ENCODE results near the gene SLC15A1. TPM values are rescaled to one million over a fixed set of nuclear protein-coding genes. Genes with fewer than 3 reads are reported as not detected.

The SLC15A1 gene
- total RNA-seq, 4 donors from 2014 or later: 0.19 to 5.3 (median 2.3) TPM

DNA sequence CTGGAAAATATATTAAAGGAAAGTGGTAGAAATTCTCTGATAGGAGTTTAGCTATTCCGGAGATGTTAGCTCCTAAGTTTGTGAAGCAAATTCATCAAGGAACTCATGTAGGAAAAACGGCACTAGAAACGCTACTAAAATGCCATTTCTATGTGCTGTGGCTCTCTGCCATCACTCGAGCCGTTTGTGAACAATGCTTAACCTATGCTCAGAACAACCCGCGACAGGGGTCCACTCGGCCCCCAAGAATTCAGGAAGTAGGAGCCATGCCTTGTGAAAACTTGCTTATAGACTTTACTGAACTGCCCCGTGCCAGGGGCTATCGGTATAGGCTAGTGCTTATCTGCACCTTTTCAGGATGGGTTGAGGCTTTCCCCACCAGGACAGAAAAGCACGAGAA is 14.2 kb upstream of the SLC15A1 start:
- intact Hi-C loops (cut with DNase I): no loop called here
- peaks cover 0 to 18% (median 0%) of the 10 kb centered on the region in 4 donors for H3K27me3 ChIP-seq
- H3K36me3 ChIP-seq: no peaks in the 10 kb centered on the region
- H3K9me3 ChIP-seq: no peaks in the 10 kb centered on the region
- no peak for DNase-seq
- no peak overlapping the region for H3K4me3 ChIP-seq
- 61 to 70% methylated on average over 11 of the region's 11 CpGs for WGBS, 2 donors
- TF ChIP-seq CTCF (IDR thresholded peaks at IDR 0.05): no peak
- TF ChIP-seq POLR2A (IDR thresholded peaks at IDR 0.05): no peak
- H3K4me1 ChIP-seq: peaks cover 0 to 5% (median 0%) of the 10 kb centered on the region in 3 donors
- no peak overlapping the region for H3K27ac ChIP-seq

DNA sequence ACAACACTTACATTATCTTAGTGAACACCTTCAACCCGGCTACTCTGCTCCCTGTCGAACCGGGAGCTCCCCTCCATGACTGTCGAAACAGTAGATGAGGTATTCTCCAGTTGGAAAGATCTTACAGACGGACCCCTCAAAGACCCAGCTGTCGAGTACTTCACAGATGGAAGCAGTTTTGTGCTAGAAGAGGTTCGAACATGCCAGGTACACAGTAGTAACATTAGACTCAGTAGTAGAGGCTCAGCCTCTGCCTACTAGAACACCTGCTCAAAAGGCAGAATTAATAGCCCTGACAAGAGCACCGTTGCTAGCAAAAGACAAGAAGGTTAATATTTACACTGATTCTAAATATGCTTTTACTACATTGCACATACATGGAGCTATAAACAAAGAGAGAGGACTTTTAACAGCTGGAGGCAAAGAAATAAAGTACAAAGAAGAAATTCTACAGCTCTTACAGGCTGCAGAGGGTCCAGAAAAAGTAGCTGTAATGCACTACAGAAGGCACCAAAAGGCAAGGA is 13.6 kb upstream of the SLC15A1 start:
- intact Hi-C loops (cut with DNase I): no loop called here
- TF ChIP-seq CTCF (IDR thresholded peaks at IDR 0.05): no peak
- no peak for TF ChIP-seq POLR2A (IDR thresholded peaks at IDR 0.05)

DNA sequence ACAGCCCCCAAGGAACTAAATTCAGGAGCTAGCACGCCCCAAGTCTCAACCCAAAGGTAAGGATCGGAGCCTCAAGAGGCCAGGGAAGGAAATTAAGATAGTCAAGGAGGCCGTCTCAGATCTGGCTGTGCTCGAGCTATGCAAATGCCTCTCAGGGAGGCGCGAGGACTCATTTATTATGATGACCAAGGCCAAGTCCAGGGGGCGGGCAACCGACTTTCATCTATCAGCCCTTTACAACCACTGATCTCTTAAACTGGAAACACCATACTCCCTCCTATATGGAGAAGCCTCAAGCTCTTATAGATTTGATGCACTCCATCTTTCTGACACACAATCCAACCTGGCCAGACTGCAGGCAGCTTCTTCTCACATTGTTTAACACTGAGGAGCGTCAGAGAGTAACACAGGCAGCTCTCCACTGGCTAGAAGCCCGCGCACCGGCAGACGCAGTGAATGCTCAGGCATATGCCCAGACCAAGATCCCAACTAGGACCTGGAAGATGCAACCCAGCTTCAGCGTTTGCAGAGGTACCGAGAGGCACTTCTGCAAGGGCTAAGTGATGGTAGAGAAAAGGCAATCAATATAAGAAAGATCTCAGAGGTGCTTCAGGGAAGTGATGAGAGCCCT is 9.6 kb upstream of the SLC15A1 start:
- Histone ChIP-seq H3K27ac (no peak overlapping the region), H3K9me3 (peaks cover 0 to 4% (median 0%) of the 10 kb centered on the region in 3 donors), H3K4me1 (peaks cover 0 to 11% (median 3%) of the 10 kb centered on the region in 3 donors), H3K4me3 (peak overlapping the region in 3 of 4 donors; percentile 25 to 51 (median 31)), H3K27me3 (peaks cover 0 to 10% (median 0%) of the 10 kb centered on the region in 4 donors), H3K36me3 (no peaks in the 10 kb centered on the region)
- no peak for DNase-seq
- WGBS, 2 donors: 45 to 77% methylated on average over 10 to 15 of the region's 15 CpGs
- intact Hi-C loops (cut with DNase I): no loop called here
- TF ChIP-seq POLR2A (IDR thresholded peaks at IDR 0.05) (no peak), CTCF (IDR thresholded peaks at IDR 0.05) (no peak)

More for the DNA sequence above, 13.6 kb upstream of the SLC15A1 start:
- Histone ChIP-seq H3K27me3 (peaks cover 0 to 18% (median 0%) of the 10 kb centered on the region in 4 donors), H3K4me1 (peaks cover 0 to 11% (median 3%) of the 10 kb centered on the region in 3 donors), H3K36me3 (no peaks in the 10 kb centered on the region), H3K9me3 (no peaks in the 10 kb centered on the region), H3K4me3 (no peak overlapping the region), H3K27ac (no peak overlapping the region)
- 79 to 88% methylated on average over 7 to 8 of the region's 8 CpGs for WGBS, 2 donors
- DNase-seq: no peak

DNA sequence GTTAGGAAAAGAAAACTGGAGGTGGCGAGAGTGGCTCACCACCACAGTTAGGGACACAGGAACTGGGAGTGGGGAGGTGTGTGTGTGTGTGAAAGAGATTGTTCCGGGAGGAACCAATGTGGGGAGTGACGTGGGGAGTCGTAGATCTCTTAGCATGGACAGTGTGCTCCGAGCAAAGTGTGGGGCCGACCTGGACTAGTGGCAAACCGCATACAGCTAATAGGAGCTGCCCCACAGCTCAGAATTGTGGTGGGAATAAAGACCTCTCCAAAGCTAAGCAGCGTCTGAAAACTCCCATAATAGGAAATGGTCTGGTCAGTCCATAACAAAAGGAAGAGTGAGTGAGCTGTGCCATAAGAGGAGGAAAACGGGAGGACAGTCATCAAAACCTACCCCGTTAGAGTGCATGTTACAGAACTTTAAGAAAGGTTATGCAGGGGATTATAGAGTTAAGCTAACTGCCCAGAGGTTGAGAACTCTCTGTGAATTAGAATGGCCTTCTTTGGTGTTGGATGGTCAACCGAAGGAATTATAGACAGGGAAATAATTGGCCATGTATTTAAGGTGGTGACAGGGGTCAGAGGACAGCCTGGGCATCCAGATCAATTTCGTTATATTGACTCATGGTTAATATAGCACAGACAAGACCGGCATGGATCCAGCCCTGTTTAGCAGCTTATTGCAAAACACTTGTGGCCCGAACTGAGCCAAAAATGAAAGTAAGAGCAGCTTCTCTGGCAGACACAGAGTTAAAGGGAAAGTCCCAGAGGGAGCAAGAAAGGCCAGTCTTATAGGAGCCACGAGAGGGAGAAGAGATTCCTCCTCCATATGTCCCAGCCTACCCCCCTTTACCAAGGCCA is 8.9 kb upstream of the SLC15A1 start:
- no peaks in the 10 kb centered on the region for H3K36me3 ChIP-seq
- H3K27ac ChIP-seq: no peak overlapping the region
- peak overlapping the region in 3 of 4 donors; percentile 25 to 51 (median 31) for H3K4me3 ChIP-seq
- TF ChIP-seq POLR2A (IDR thresholded peaks at IDR 0.05) (no peak), CTCF (IDR thresholded peaks at IDR 0.05) (no peak)
- H3K27me3 ChIP-seq: peaks cover 0 to 3% (median 0%) of the 10 kb centered on the region in 4 donors
- H3K9me3 ChIP-seq: peaks cover 0 to 4% (median 0%) of the 10 kb centered on the region in 3 donors
- DNase-seq: no peak
- 62 to 63% methylated on average over 15 of the region's 15 CpGs for WGBS, 2 donors
- H3K4me1 ChIP-seq: peaks cover 0 to 11% (median 3%) of the 10 kb centered on the region in 3 donors
- intact Hi-C loops (cut with DNase I): no loop called here

Data from esophagus squamous epithelium (tissue), 5 donors.